GM23338 (cell line): ENCODE data around the gene SETBP1. TPM values are rescaled to one million over a fixed set of nuclear protein-coding genes. Genes with fewer than 3 reads are reported as not detected.

Experiments
- ATAC-seq: fragments of 200-7000 bp; cut with Tn5 transposase; 3 replicates; pipeline ENCODE4 v1.9.1; 2020
- DNase-seq: peaks from one replicate; pipeline ENCODE4 v3.0.0-alpha.2; 2015; ENCODE audit warnings: low spot score
- H2AFZ ChIP-seq: fragments of 200-600 bp; sonication (generic); 2 replicates; pipeline ENCODE4 v1.8.0; 2016; ENCODE audit warnings: antibody characterized with exemption, mild to moderate bottlenecking, moderate library complexity
- H3F3A ChIP-seq: fragments of 200-600 bp; sonication (generic); replicated peaks from 2 replicates; pipeline ENCODE4 v1.8.0; 2017; ENCODE audit warnings: antibody characterized with exemption, mixed run types, low read depth
- H3K27ac ChIP-seq: fragments of 200-600 bp; sonication (generic); 2 replicates; pipeline ENCODE4 v1.6.1; 2016; ENCODE audit warnings: low read depth
- H3K27me3 ChIP-seq: fragments of 200-600 bp; sonication (generic); 2 replicates; pipeline ENCODE4 v1.8.0; 2016; ENCODE audit warnings: mild to moderate bottlenecking, mixed run types, moderate library complexity; ENCODE audit not compliant: insufficient read depth
- H3K36me3 ChIP-seq: fragments of 200-600 bp; sonication (generic); 2 replicates; pipeline ENCODE4 v1.8.0; 2016; ENCODE audit warnings: mild to moderate bottlenecking; ENCODE audit not compliant: insufficient read depth
- H3K4me1 ChIP-seq: fragments of 200-600 bp; sonication (generic); 2 replicates; pipeline ENCODE4 v1.8.0; 2016; ENCODE audit warnings: mild to moderate bottlenecking, moderate library complexity; ENCODE audit not compliant: insufficient read depth
- H3K4me2 ChIP-seq: fragments of 200-600 bp; sonication (generic); 2 replicates; pipeline ENCODE4 v1.7.1; 2017; ENCODE audit warnings: mixed run types
- H3K4me3 ChIP-seq: fragments of 200-600 bp; sonication (generic); 2 replicates; pipeline ENCODE4 v1.6.1; 2016; ENCODE audit warnings: mixed run types
- H3K79me2 ChIP-seq: fragments of 200-600 bp; sonication (generic); replicated peaks from 2 replicates; pipeline ENCODE4 v1.8.0; 2017; ENCODE audit warnings: mild to moderate bottlenecking; ENCODE audit not compliant: insufficient read depth
- H3K9me2 ChIP-seq: fragments of 200-600 bp; sonication (generic); 2 replicates; pipeline ENCODE4 v1.8.0; 2017; ENCODE audit not compliant: insufficient read depth
- H4K20me1 ChIP-seq: fragments of 200-600 bp; sonication (generic); replicated peaks from 2 replicates; pipeline ENCODE4 v1.8.0; 2017; ENCODE audit warnings: mild to moderate bottlenecking; ENCODE audit not compliant: insufficient read depth
- H3K27ac Mint-ChIP-seq: 2 replicates; pipeline ENCODE4 v1.8.0; 2020; ENCODE audit warnings: inconsistent platforms, mild to moderate bottlenecking, moderate library complexity, mixed read lengths
- H3K27me3 Mint-ChIP-seq: 3 replicates; pipeline ENCODE4 v1.8.0; 2022; ENCODE audit warnings: low read depth, mild to moderate bottlenecking, moderate library complexity, mixed read lengths, inconsistent platforms; ENCODE audit not compliant: insufficient read depth, poor library complexity
- H3K36me3 Mint-ChIP-seq: 3 replicates; pipeline ENCODE4 v1.8.0; 2021; ENCODE audit warnings: low read depth, mild to moderate bottlenecking, inconsistent platforms, moderate library complexity, mixed read lengths
- H3K4me1 Mint-ChIP-seq: 3 replicates; pipeline ENCODE4 v1.8.0; 2020; ENCODE audit warnings: mild to moderate bottlenecking, inconsistent platforms, mixed read lengths
- H3K4me3 Mint-ChIP-seq: 3 replicates; pipeline ENCODE4 v1.8.0; 2021; ENCODE audit warnings: moderate library complexity, mild to moderate bottlenecking, inconsistent platforms, mixed read lengths
- H3K9me3 Mint-ChIP-seq: 3 replicates; pipeline ENCODE4 v1.8.0; 2020; ENCODE audit warnings: moderate library complexity, mild to moderate bottlenecking, inconsistent platforms, mixed read lengths
- CREB1 ChIP-seq: fragments of 250-450 bp; sonication (Bioruptor Pico); IDR thresholded peaks from 2 replicates; pipeline ENCODE4 v1.5.0; 2020; ENCODE audit warnings: low read depth, mild to moderate bottlenecking, moderate library complexity
- ETS1 ChIP-seq: IDR thresholded peaks from 2 replicates; pipeline ENCODE4 v1.6.1; 2016; ENCODE audit warnings: antibody characterized with exemption
- EZH2 ChIP-seq: fragments of 200-600 bp; sonication (generic); IDR thresholded peaks from one replicate; pipeline ENCODE4 v1.8.0; 2017; ENCODE audit warnings: antibody characterized with exemption, mild to moderate bottlenecking, low read depth; ENCODE audit not compliant: unreplicated experiment
- EZH2phosphoT487 ChIP-seq: fragments of 200-600 bp; sonication (generic); IDR thresholded peaks from one replicate; pipeline ENCODE4 v1.8.1; 2018; ENCODE audit warnings: antibody characterized with exemption; ENCODE audit not compliant: unreplicated experiment
- NANOG ChIP-seq: IDR thresholded peaks from 2 replicates; pipeline ENCODE4 v1.6.1; 2016; ENCODE audit warnings: antibody characterized with exemption, borderline replicate concordance
- POLR2AphosphoS5 ChIP-seq: IDR thresholded peaks from 2 replicates; pipeline ENCODE4 v1.6.1; 2016; ENCODE audit warnings: antibody characterized with exemption, low read depth
- REST ChIP-seq: IDR thresholded peaks from one replicate; pipeline ENCODE4 v1.6.1; 2018; ENCODE audit warnings: antibody characterized with exemption; ENCODE audit not compliant: unreplicated experiment
- STAT1 ChIP-seq: IDR thresholded peaks from one replicate; pipeline ENCODE4 v1.6.1; 2016; ENCODE audit warnings: antibody characterized with exemption; ENCODE audit not compliant: unreplicated experiment
- ZNF114 ChIP-seq: fragments of 250-450 bp; sonication (Bioruptor Pico); IDR thresholded peaks from 2 replicates; pipeline ENCODE4 v1.5.0; 2020; ENCODE audit warnings: mild to moderate bottlenecking, moderate library complexity
- ZNF331 ChIP-seq: fragments of 250-450 bp; sonication (Bioruptor Pico); IDR thresholded peaks from 2 replicates; pipeline ENCODE4 v1.5.0; 2020; ENCODE audit warnings: low read depth, mild to moderate bottlenecking, moderate library complexity
- ZNF462 ChIP-seq: fragments of 250-450 bp; sonication (Bioruptor Pico); IDR thresholded peaks from 2 replicates; pipeline ENCODE4 v1.5.0; 2020; ENCODE audit warnings: mild to moderate bottlenecking, moderate library complexity
- polyA plus RNA-seq: library from polyadenylated mRNA; unstranded; fragments of >200 nt; fragmentation: Nextera tagmentation; extraction: Ambion mirVana; gene quantifications from 2 replicates; pipeline ENCODE4 v1.2.1, GENCODE V29; 2016
- total RNA-seq: library from RNA; depleted of rRNA; stranded (reverse); fragments of >200 nt; shearing (Covaris generic); gene quantifications from 2 replicates; pipeline ENCODE4 v1.2.3, GENCODE V29; 2014
- TF ChIP-seq, protein P1 (sequence below), 2 experiments: fragments of 200-600 bp in 1 of 2; sonication (generic) in 1 of 2; conservative IDR thresholded peaks; 2 replicates each; pipeline versions ENCODE4 v1.5.1 to v1.6.1; 2016 to 2017; ENCODE audit warnings: antibody characterized with exemption in 2 of 2, low read depth in 2 of 2, mild to moderate bottlenecking in 2 of 2, moderate library complexity in 1 of 2

Gene SETBP1
- total and polyA plus RNA-seq, 2 experiments from 2014 or later: 1.6 to 5.5 TPM

DNA sequence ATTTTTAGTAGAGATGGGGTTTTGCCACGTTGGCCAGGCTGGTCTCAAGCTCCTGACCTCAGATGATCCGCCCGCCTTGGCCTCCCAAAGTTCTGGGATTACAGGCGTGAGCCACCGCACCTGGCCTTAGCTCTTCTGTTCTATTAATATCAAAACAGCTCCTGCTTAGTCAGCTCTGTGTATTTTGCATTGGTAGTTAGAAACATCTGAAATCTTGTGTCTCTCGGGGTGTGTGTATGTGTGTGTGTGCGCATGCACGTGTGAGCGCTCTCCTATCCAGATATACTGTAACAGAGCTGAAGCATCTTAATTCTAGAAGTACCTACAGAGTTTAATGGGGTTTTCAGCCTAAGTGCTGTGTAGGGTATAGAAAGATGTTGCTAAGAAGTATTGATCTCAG, 33.7 kb downstream of the SETBP1 start:
- ATAC-seq: no peak
- TF ChIP-seq ZNF114: no peak
- no peak for TF ChIP-seq ZNF462 (CRISPR knock-in tag)
- TF ChIP-seq CREB1: no peak
- no peak for TF ChIP-seq EZH2phosphoT487
- no peak for TF ChIP-seq POLR2AphosphoS5
- TF ChIP-seq NANOG: no peak
- no peak for TF ChIP-seq REST
- TF ChIP-seq, protein P1, sequence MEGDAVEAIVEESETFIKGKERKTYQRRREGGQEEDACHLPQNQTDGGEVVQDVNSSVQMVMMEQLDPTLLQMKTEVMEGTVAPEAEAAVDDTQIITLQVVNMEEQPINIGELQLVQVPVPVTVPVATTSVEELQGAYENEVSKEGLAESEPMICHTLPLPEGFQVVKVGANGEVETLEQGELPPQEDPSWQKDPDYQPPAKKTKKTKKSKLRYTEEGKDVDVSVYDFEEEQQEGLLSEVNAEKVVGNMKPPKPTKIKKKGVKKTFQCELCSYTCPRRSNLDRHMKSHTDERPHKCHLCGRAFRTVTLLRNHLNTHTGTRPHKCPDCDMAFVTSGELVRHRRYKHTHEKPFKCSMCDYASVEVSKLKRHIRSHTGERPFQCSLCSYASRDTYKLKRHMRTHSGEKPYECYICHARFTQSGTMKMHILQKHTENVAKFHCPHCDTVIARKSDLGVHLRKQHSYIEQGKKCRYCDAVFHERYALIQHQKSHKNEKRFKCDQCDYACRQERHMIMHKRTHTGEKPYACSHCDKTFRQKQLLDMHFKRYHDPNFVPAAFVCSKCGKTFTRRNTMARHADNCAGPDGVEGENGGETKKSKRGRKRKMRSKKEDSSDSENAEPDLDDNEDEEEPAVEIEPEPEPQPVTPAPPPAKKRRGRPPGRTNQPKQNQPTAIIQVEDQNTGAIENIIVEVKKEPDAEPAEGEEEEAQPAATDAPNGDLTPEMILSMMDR (conservative IDR thresholded peaks at IDR 0.05; ENCODE audit: low read depth in 2 of 2): no peak
- no peak for TF ChIP-seq ETS1
- TF ChIP-seq STAT1: no peak
- TF ChIP-seq EZH2: no peak
- no peak for TF ChIP-seq ZNF331
- Histone ChIP-seq H3K4me3 (no peak overlapping the region), H4K20me1 (no peaks in the 10 kb centered on the region), H3K9me2 (peaks cover 3% of the 10 kb centered on the region; the same call in 1 of the 2 replicates), H3K27me3 (no peaks in the 10 kb centered on the region), H3F3A (no peaks in the 10 kb centered on the region), H3K4me1 (peaks cover 28% of the 10 kb centered on the region), H3K27ac (no peak overlapping the region), H2AFZ (no peak overlapping the region), H3K79me2 (no peaks in the 10 kb centered on the region), H3K36me3 (no peaks in the 10 kb centered on the region), H3K4me2 (no peak overlapping the region)
- Mint-ChIP-seq H3K4me3 (no peak overlapping the region), H3K36me3 (peaks cover 13% of the 10 kb centered on the region), H3K27me3 (peaks cover 4% of the 10 kb centered on the region), H3K9me3 (no peaks in the 10 kb centered on the region), H3K27ac (no peak overlapping the region; the same call in 1 of the 2 replicates), H3K4me1 (peaks cover 37% of the 10 kb centered on the region)
- no peak for DNase-seq
